Loucy (cell line): ENCODE results near the gene CCT6A.
"Not testable (repeated sequence)": the region's sequence is repeated elsewhere in the genome, so short reads cannot be mapped to it uniquely, and the experiment has no call there.

Experiments used
- EZH2phosphoT487 ChIP-seq: fragments of 200-600 bp; IDR thresholded peaks from 2 replicates; pipeline ENCODE4 v1.6.1; 2018; ENCODE audit warnings: antibody characterized with exemption, mild to moderate bottlenecking, moderate library complexity, borderline replicate concordance
- TF ChIP-seq, protein P1 (sequence below): fragments of 200-600 bp; sonication (generic); conservative IDR thresholded peaks from 2 replicates; pipeline ENCODE4 v1.5.1; 2014; ENCODE audit warnings: mild to moderate bottlenecking, antibody characterized with exemption, low read length

DNA sequence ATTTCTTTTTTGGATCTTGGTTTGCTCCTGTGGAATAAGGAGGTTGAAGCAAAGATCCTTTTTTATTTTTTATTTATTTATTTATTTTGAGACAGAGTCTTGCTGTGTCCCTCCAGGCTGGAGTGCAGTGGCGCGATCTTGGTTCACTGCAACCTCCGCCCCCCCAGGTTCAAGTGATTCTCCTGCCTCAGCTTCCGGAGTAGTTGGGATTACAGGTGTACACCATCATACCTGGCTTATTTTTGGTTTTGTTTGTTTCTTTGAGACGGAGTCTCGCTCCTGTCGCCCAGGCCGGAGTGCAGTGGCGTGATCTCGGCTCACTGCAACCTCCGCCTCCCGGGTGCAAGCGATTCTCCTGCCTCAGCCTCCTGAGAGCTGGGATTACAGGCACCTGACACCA, 14.8 kb downstream of the CCT6A start:
- TF ChIP-seq, protein P1, sequence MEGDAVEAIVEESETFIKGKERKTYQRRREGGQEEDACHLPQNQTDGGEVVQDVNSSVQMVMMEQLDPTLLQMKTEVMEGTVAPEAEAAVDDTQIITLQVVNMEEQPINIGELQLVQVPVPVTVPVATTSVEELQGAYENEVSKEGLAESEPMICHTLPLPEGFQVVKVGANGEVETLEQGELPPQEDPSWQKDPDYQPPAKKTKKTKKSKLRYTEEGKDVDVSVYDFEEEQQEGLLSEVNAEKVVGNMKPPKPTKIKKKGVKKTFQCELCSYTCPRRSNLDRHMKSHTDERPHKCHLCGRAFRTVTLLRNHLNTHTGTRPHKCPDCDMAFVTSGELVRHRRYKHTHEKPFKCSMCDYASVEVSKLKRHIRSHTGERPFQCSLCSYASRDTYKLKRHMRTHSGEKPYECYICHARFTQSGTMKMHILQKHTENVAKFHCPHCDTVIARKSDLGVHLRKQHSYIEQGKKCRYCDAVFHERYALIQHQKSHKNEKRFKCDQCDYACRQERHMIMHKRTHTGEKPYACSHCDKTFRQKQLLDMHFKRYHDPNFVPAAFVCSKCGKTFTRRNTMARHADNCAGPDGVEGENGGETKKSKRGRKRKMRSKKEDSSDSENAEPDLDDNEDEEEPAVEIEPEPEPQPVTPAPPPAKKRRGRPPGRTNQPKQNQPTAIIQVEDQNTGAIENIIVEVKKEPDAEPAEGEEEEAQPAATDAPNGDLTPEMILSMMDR = not testable (repeated sequence)
- not testable (repeated sequence) for TF ChIP-seq EZH2phosphoT487
